Sigmoid colon (tissue), 7 donors: Measurements from ENCODE around the gene UQCC2. TPM values are rescaled to one million over a fixed set of nuclear protein-coding genes. Genes with fewer than 3 reads are reported as not detected.

ENCODE experiments used
- DNase-seq: peaks from one replicate; pipeline ENCODE4 v3.0.0-alpha.2; 2019
- H3K27ac ChIP-seq, 4 donors: fragments of 200-600 bp; sonication (generic); one replicate each; pipeline ENCODE4 v1.5.1; 2016 to 2019; ENCODE audit warnings: mild to moderate bottlenecking in 1 of 4
- H3K27me3 ChIP-seq, 3 donors: fragments of 200-600 bp; sonication (generic); one replicate each; pipeline ENCODE4 v1.5.1; 2019; ENCODE audit warnings: mild to moderate bottlenecking in 1 of 3
- H3K36me3 ChIP-seq, 4 donors: fragments of 200-600 bp; sonication (generic); one replicate each; pipeline ENCODE4 v1.5.1; 2016 to 2019
- H3K4me1 ChIP-seq, 4 donors: fragments of 200-600 bp; sonication (generic); one replicate each; pipeline ENCODE4 v1.5.1; 2017 to 2019
- H3K4me3 ChIP-seq, 4 donors: fragments of 200-600 bp; sonication (generic); one replicate each; pipeline ENCODE4 v1.5.1; 2017 to 2019; ENCODE audit warnings: mild to moderate bottlenecking in 2 of 4, moderate library complexity in 1 of 4
- H3K9me3 ChIP-seq, 4 donors: fragments of 200-600 bp in 3 of 4; sonication (generic) in 3 of 4; one replicate each; pipeline versions ENCODE4 v1.5.1 to v1.6.1; 2013 to 2019
- EP300 ChIP-seq, 4 donors: sonication (generic); formaldehyde crosslinking; IDR thresholded peaks; one replicate each; pipeline ENCODE4 v1.6.1; 2017; ENCODE audit warnings: antibody characterized with exemption in 4 of 4
- POLR2A ChIP-seq, 2 donors: fragments of 450-650 bp; IDR thresholded peaks; one replicate each; pipeline ENCODE4 v1.6.1; 2016; ENCODE audit warnings: antibody characterized with exemption in 2 of 2, mild to moderate bottlenecking in 2 of 2, moderate library complexity in 2 of 2
- POLR2AphosphoS5 ChIP-seq, 4 donors: sonication (generic); formaldehyde crosslinking; IDR thresholded peaks; one replicate each; pipeline ENCODE4 v1.6.1; 2017; ENCODE audit warnings: antibody characterized with exemption in 4 of 4
- WGBS, 2 donors: extraction: QIAGEN DNeasy Blood & Tissue Kit; methylation state at CpG; one replicate each; pipeline ENCODE4 v1.1.7; 2013; 5-methylcytosine and 5-hydroxymethylcytosine counted together
- intact Hi-C: fragments of 100-400 bp; cut with DNase I; formaldehyde crosslinking; loops from one replicate; pipeline ENCODE4 v1.15.1; 2023
- polyA plus RNA-seq, 3 donors: library from polyadenylated mRNA; stranded (reverse); fragments of 200-250 nt; gene quantifications; one replicate each; pipeline ENCODE4 v1.2.3, GENCODE V29; 2013
- total RNA-seq, 4 donors: library from RNA; depleted of rRNA; stranded (reverse); fragments of >200 nt; gene quantifications; one replicate each; pipeline ENCODE4 v1.1.0, GENCODE V29; 2016
- TF ChIP-seq, protein P1 (sequence below), 4 experiments: fragments of 450-650 bp in 3 of 4; fragments of 200-600 bp in 1 of 4; IDR thresholded peaks; one replicate each; pipeline ENCODE4 v1.5.1; 2016 to 2019; ENCODE audit warnings: antibody characterized with exemption in 4 of 4, mild to moderate bottlenecking in 3 of 4, moderate library complexity in 2 of 4
- donor health status: healthy with polysubstance abuse.
- donor health status: Bipolar disorder and iron deficiency.
- donor health status: healthy.

Gene UQCC2
- total and polyA plus RNA-seq, 7 donors, result 9.5 to 90.9 (median 34.9) TPM

DNA sequence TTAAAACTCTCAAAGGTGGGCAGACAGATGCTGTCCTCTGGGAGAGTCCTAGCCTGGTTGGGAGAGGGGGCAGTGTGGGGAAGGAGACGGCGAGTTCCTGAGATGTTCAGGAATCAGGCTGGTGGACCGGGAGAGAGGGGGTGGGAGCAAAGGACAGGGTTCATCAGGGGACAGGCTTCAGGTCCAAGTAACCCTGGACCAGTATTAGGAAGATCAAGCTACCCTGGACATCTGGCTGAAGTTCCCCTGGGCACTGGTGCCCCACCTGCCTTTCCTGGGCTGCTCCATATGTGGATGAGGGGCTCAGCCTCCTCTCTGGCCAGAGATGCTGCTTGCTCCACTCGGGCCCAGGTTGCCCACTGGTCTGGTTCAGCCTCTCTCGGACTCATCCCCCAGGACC is 36.3 kb upstream of the UQCC2 start:
- no peak for DNase-seq
- H3K4me1 ChIP-seq, result peaks cover 0 to 50% (median 39%) of the 10 kb centered on the region in 4 donors
- H3K4me3 ChIP-seq, result no peak overlapping the region
- intact Hi-C loops, result loop anchor here (2.0 kb wide), 1 partner anchor 29 kb away; no protein-coding TSS in a partner anchor
- H3K36me3 ChIP-seq, result no peaks in the 10 kb centered on the region
- no peaks in the 10 kb centered on the region for H3K27me3 ChIP-seq
- 92% methylated on average over 5 of the region's 5 CpGs for WGBS, 2 donors
- no peaks in the 10 kb centered on the region for H3K9me3 ChIP-seq
- peak overlapping the region in 3 of 4 donors; percentile 90 to 93 (median 90) for H3K27ac ChIP-seq
- TF ChIP-seq, protein P1, sequence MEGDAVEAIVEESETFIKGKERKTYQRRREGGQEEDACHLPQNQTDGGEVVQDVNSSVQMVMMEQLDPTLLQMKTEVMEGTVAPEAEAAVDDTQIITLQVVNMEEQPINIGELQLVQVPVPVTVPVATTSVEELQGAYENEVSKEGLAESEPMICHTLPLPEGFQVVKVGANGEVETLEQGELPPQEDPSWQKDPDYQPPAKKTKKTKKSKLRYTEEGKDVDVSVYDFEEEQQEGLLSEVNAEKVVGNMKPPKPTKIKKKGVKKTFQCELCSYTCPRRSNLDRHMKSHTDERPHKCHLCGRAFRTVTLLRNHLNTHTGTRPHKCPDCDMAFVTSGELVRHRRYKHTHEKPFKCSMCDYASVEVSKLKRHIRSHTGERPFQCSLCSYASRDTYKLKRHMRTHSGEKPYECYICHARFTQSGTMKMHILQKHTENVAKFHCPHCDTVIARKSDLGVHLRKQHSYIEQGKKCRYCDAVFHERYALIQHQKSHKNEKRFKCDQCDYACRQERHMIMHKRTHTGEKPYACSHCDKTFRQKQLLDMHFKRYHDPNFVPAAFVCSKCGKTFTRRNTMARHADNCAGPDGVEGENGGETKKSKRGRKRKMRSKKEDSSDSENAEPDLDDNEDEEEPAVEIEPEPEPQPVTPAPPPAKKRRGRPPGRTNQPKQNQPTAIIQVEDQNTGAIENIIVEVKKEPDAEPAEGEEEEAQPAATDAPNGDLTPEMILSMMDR (IDR thresholded peaks at IDR 0.05), result no peak
- TF ChIP-seq POLR2A (IDR thresholded peaks at IDR 0.05) (no peak), POLR2AphosphoS5 (IDR thresholded peaks at IDR 0.05) (no peak), EP300 (IDR thresholded peaks at IDR 0.05) (no peak)

DNA sequence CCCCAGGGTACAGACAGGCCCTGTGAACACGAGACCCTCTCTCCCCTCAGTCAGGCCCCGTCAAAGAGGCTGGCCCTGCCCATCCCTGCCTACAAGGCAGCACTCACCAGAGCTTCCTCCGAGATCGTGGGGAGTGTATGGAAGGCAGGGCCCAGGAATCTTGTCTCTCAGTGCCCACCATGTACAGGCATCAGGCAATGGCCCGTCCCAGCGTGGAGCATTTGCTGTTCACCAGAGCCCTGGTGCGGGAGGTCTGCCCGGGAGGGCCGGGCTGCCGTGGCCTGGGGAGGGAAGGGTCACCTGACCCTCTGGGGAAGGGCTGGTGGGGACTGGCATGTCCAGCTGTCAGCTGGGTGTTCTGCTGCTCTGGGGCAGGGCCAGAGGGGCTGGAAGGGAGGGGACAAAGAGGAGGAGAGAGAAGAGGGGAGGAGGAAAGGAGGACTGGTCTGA is 35.2 kb upstream of the UQCC2 start, which contains the start of gene IP6K3:
IP6K3 (minus strand) TSS at position 255 of the 450 bp plus-strand sequence. CDS start 11,429 bp downstream, outside the sequence.
- Histone ChIP-seq H3K4me3 (peak within 1 kb of the TSS; percentile 30 to 49 (median 46)), H3K27me3 (no peaks in the 10 kb centered on the region), H3K4me1 (peaks cover 0 to 50% (median 40%) of the 10 kb centered on the region in 4 donors), H3K9me3 (no peaks in the 10 kb centered on the region), H3K36me3 (no peaks in the 10 kb centered on the region), H3K27ac (peak within 1 kb of the TSS; percentile 49 to 93 (median 90))
- peak; percentile 86 for DNase-seq
- TF ChIP-seq POLR2AphosphoS5 (IDR thresholded peaks at IDR 0.05), result peak; percentile 80 to 94 (median 90)
- peak in 1 of 4 donors; percentile 15 for TF ChIP-seq EP300 (IDR thresholded peaks at IDR 0.05)
- peak in 1 of 2 donors; percentile 62 for TF ChIP-seq POLR2A (IDR thresholded peaks at IDR 0.05)
- TF ChIP-seq, protein P1 (IDR thresholded peaks at IDR 0.05), result no peak
- 68 to 74% methylated on average over 10 of the region's 10 CpGs for WGBS, 2 donors
- intact Hi-C loops, result loop anchor here (2.0 kb wide), 1 partner anchor 28 kb away; no protein-coding TSS in a partner anchor

DNA sequence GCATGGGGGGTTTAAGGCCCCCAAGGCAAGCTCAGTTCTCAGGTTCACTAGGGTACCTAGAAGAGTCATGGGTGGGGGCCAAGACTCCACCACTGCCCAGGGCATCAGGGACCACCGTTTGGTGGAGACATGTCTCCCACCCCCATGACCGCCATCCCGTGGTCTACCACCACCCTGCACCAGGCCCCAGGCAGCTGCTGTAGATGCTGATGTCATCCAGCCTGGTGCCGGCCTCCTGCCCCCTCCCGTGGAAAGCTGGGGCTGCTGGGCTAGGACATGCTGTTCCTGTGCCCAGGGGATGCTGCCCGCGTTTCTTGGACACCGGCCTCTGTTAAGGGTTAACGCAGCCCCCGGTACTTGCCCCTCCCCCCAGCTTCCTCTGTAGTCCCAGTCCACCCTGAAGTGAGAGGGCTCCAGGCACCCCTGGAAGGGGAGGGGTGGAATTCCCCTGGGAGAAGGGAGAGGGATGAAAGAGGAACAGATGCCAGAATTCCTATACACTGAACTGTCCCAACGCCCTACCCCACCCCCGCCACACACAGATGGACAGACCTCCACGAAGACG is 34.6 kb upstream of the UQCC2 start:
- Histone ChIP-seq H3K27ac (peak overlapping the region; percentile 49 to 93 (median 90)), H3K36me3 (no peaks in the 10 kb centered on the region), H3K4me1 (peaks cover 0 to 50% (median 40%) of the 10 kb centered on the region in 4 donors), H3K4me3 (peak overlapping the region; percentile 30 to 49 (median 46)), H3K9me3 (no peaks in the 10 kb centered on the region), H3K27me3 (no peaks in the 10 kb centered on the region)
- intact Hi-C loops, result loop anchor here (2.0 kb wide), 1 partner anchor 27 kb away; no protein-coding TSS in a partner anchor
- WGBS, 2 donors, result 53 to 59% methylated on average over 14 of the region's 14 CpGs
- peak; percentile 96 for DNase-seq
- TF ChIP-seq, protein P1 (IDR thresholded peaks at IDR 0.05), result peak in 1 of 4 experiments; percentile 16
- TF ChIP-seq EP300 (IDR thresholded peaks at IDR 0.05), result peak; percentile 87 to 99 (median 97)
- peak; percentile 76 to 79 (median 78) for TF ChIP-seq POLR2AphosphoS5 (IDR thresholded peaks at IDR 0.05)
- TF ChIP-seq POLR2A (IDR thresholded peaks at IDR 0.05), result no peak

DNA sequence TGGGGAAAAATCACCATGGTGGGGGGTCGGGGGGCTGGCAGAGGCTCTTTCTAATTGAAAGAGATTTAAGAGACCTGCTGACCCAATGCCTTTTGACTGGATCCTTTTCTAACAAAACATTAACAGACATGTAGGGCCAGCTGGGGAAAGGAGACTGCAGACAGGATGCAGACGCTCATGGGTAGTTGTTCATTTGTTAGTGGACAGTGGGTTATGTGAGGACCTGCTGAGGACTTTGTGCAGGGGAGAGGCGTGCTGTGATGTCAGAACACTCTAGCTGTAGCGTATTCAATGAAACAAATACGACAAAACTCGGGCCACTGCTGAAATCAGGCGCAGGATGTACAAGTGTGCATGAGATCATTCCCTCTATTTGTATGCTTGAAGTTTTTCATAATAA is 34.0 kb upstream of the UQCC2 start:
- WGBS, 2 donors, result 50 to 78% methylated on average over 7 of the region's 7 CpGs
- Histone ChIP-seq H3K36me3 (no peaks in the 10 kb centered on the region), H3K27ac (peak overlapping the region; percentile 1 to 93 (median 90)), H3K9me3 (no peaks in the 10 kb centered on the region), H3K4me3 (peak overlapping the region; percentile 30 to 49 (median 46)), H3K27me3 (no peaks in the 10 kb centered on the region), H3K4me1 (peaks cover 0 to 53% (median 40%) of the 10 kb centered on the region in 4 donors)
- DNase-seq, result peak; percentile 78
- TF ChIP-seq POLR2AphosphoS5 (IDR thresholded peaks at IDR 0.05) (peak in 2 of 4 donors; percentile 23 to 53), EP300 (IDR thresholded peaks at IDR 0.05) (peak; percentile 26 to 94 (median 72))
- TF ChIP-seq, protein P1 (IDR thresholded peaks at IDR 0.05), result no peak
- intact Hi-C loops, result loop anchor here (1.0 kb wide), 1 partner anchor 44 kb away; the partner anchor contains the start of gene LEMD2
